ENCODE data around the gene EFNB2. TPM values are rescaled to one million over a fixed set of nuclear protein-coding genes. Genes with fewer than 3 reads are reported as not detected.

EFNB2 gene
- total and polyA plus RNA-seq, 9 of the 15 experiments (the other 6 are each of a cell fraction or from before 2014, with no cell fraction given), result 0.01 to 0.29 (median 0.18) TPM

DNA sequence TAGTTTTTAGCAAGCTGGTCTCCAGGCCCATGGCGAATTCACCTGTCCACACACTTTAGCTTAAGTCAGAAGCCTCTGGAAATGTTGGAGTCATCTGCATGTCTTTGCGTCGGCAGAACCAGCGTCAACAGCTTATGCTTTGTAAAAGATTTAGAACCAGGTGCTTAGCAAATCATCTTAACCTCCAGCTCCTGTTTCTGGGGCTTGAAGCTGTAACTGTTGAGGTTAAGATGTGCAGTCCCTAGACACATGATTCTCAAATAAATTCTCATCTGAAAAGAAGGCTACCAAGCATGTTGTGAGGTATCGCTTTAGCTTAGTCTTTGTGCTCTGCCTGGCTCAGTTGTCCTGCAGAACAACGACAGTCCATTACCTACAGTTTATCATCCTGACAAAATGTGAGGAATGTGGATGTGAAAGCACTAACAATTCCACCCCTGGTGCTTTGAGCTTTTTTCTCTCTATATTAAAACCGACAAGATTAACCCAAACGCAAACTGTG is 4.4 kb downstream of the EFNB2 start:
- H3K36me3 ChIP-seq (ENCODE audit: control insufficient read depth, insufficient read depth, low read length), result no peaks in the 10 kb centered on the region
- WGBS (ENCODE audit: insufficient coverage, low coverage, missing lambda C conversion rate), result 9% methylated on average over 8 of the region's 8 CpGs
- no peak for TF ChIP-seq THRAP3 (IDR thresholded peaks at IDR 0.05; ENCODE audit: borderline replicate concordance)
- no TSS peak for BruUV-seq (replicated peaks)
- POLR2A ChIA-PET, result no interaction called here
- no peak for FAIRE-seq
- no peak overlapping the region for H3K4me3 ChIP-seq
- ATAC-seq, result no peak
- in situ Hi-C loops (cut with MboI) (no loop called here), intact Hi-C loops (cut with micrococcal nuclease) (no loop called here)
- no peaks in the 10 kb centered on the region for H3K9me1 ChIP-seq (ENCODE audit: control insufficient read depth, insufficient read depth, low read length)
- no peaks in the 10 kb centered on the region for H3K9me3 ChIP-seq (replicated peaks; ENCODE audit: control insufficient read depth, insufficient read depth, low read depth, low read length)
- H3K27me3 ChIP-seq (ENCODE audit: control insufficient read depth in 2 of 2, insufficient read depth in 2 of 2, low read length in 2 of 2), result peaks cover 0 to 5% of the 10 kb centered on the region in 2 experiments; a peak in 1 of 5 replicates
- peaks cover 0 to 13% of the 10 kb centered on the region in 2 experiments; a peak in 2 of 5 replicates for H3K4me1 ChIP-seq (replicated peaks in 1 of 2; ENCODE audit: control insufficient read depth in 2 of 2, insufficient read depth in 2 of 2, low read length in 2 of 2)
- H3K4me2 ChIP-seq (ENCODE audit: insufficient read depth, low read length), result no peak overlapping the region
- no peak for DNase-seq (ENCODE audit: extremely low read depth in 1 of 4, low spot score in 3 of 4)
- no peak overlapping the region for H3K9ac ChIP-seq (ENCODE audit: insufficient read depth in 1 of 2, low read depth in 2 of 2, low read length in 2 of 2)
- no peak overlapping the region for H3K27ac ChIP-seq (ENCODE audit: extremely low read depth, low read depth, low read length)
- CTCF ChIA-PET (ENCODE audit: low intra/inter-chr PET ratio), result no interaction called here
- H2AFZ ChIP-seq (ENCODE audit: low read depth, low read length), result no peak overlapping the region
- H3K79me2 ChIP-seq (ENCODE audit: control insufficient read depth, insufficient read depth, low read length), result no peaks in the 10 kb centered on the region
- no peaks in the 10 kb centered on the region for H4K20me1 ChIP-seq (replicated peaks; ENCODE audit: control insufficient read depth, insufficient read depth, low read length)

DNA sequence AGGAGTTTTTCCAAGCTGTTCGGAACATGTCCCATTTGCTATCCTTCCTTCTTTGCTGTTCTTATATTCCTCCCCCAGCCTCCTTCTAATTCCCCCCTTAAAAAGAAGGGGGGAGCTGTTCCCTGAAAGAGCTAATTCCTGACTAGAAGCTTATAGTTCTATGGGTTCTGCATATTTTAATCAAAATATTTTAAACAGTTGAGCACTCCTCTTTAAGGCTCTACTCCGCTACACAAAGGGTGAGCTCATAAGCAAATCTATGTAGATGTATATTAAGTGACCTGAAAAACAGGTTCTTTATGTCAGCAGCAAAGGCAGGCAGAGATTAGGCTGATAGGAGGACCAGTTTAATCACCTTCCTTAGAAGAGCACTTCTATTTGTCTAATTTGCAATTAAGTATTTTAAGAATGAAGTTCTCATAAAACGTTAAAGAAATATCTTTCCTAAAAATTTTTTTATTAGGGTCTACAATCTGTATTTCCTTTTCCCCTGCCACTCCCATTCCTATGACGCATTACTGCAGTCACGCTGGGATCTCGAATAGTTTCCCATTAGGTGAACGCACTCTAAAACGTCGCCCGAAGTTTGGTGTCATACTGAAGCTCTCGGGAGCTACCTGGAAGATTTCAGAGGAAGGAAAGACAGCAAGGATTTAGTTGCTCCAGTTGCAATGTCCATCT is 5.2 kb downstream of the EFNB2 start:
- no peak for FAIRE-seq
- Histone ChIP-seq H3K27me3 (ENCODE audit: control insufficient read depth in 2 of 2, insufficient read depth in 2 of 2, low read length in 2 of 2) (peaks cover 0 to 5% of the 10 kb centered on the region in 2 experiments; a peak in 1 of 5 replicates), H3K9ac (ENCODE audit: insufficient read depth in 1 of 2, low read depth in 2 of 2, low read length in 2 of 2) (no peak overlapping the region), H3K4me1 (replicated peaks in 1 of 2; ENCODE audit: control insufficient read depth in 2 of 2, insufficient read depth in 2 of 2, low read length in 2 of 2) (peaks cover 0 to 8% of the 10 kb centered on the region in 2 experiments; a peak in 2 of 5 replicates), H3K79me2 (ENCODE audit: control insufficient read depth, insufficient read depth, low read length) (no peaks in the 10 kb centered on the region), H3K9me1 (ENCODE audit: control insufficient read depth, insufficient read depth, low read length) (no peaks in the 10 kb centered on the region), H2AFZ (ENCODE audit: low read depth, low read length) (no peak overlapping the region), H4K20me1 (replicated peaks; ENCODE audit: control insufficient read depth, insufficient read depth, low read length) (no peaks in the 10 kb centered on the region), H3K4me2 (ENCODE audit: insufficient read depth, low read length) (no peak overlapping the region), H3K9me3 (replicated peaks; ENCODE audit: control insufficient read depth, insufficient read depth, low read depth, low read length) (no peaks in the 10 kb centered on the region), H3K27ac (ENCODE audit: extremely low read depth, low read depth, low read length) (no peak overlapping the region), H3K36me3 (ENCODE audit: control insufficient read depth, insufficient read depth, low read length) (no peaks in the 10 kb centered on the region), H3K4me3 (no peak overlapping the region)
- CTCF ChIA-PET (ENCODE audit: low intra/inter-chr PET ratio), result no interaction called here
- 1% methylated on average over 10 of the region's 11 CpGs for WGBS (ENCODE audit: insufficient coverage, low coverage, missing lambda C conversion rate)
- in situ Hi-C loops (cut with MboI), result no loop called here
- DNase-seq (ENCODE audit: extremely low read depth in 1 of 4, low spot score in 3 of 4), result no peak
- BruUV-seq (replicated peaks), result no TSS peak
- POLR2A ChIA-PET, result no interaction called here
- intact Hi-C loops (cut with micrococcal nuclease), result no loop called here
- ATAC-seq, result no peak
- TF ChIP-seq HDAC8 (tag; IDR thresholded peaks at IDR 0.05) (no peak), ZFP36 (IDR thresholded peaks at IDR 0.05; ENCODE audit: low read depth, low read length, partially characterized antibody) (no peak), ZC3H8 (IDR thresholded peaks at IDR 0.05) (no peak), KDM4B (IDR thresholded peaks at IDR 0.05; ENCODE audit: borderline replicate concordance in 2 of 2, low read depth in 1 of 2) (no peak), MTA1 (IDR thresholded peaks at IDR 0.05; ENCODE audit: borderline replicate concordance) (no peak), STAT5A (IDR thresholded peaks at IDR 0.05; ENCODE audit: borderline replicate concordance, low read length) (no peak)
- TF ChIP-seq, protein P1, sequence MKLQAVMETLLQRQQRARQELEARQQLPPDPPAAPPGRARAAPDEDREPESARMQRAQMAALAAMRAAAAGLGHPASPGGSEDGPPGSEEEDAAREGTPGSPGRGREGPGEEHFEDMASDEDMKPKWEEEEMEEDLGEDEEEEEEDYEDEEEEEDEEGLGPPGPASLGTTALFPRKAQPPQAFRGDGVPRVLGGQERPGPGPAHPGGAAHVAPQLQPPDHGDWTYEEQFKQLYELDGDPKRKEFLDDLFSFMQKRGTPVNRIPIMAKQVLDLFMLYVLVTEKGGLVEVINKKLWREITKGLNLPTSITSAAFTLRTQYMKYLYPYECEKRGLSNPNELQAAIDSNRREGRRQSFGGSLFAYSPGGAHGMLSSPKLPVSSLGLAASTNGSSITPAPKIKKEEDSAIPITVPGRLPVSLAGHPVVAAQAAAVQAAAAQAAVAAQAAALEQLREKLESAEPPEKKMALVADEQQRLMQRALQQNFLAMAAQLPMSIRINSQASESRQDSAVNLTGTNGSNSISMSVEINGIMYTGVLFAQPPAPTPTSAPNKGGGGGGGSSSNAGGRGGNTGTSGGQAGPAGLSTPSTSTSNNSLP (IDR thresholded peaks at IDR 0.05; ENCODE audit: borderline replicate concordance, low read depth, low read length), result no peak
- TF ChIP-seq, protein P2, sequence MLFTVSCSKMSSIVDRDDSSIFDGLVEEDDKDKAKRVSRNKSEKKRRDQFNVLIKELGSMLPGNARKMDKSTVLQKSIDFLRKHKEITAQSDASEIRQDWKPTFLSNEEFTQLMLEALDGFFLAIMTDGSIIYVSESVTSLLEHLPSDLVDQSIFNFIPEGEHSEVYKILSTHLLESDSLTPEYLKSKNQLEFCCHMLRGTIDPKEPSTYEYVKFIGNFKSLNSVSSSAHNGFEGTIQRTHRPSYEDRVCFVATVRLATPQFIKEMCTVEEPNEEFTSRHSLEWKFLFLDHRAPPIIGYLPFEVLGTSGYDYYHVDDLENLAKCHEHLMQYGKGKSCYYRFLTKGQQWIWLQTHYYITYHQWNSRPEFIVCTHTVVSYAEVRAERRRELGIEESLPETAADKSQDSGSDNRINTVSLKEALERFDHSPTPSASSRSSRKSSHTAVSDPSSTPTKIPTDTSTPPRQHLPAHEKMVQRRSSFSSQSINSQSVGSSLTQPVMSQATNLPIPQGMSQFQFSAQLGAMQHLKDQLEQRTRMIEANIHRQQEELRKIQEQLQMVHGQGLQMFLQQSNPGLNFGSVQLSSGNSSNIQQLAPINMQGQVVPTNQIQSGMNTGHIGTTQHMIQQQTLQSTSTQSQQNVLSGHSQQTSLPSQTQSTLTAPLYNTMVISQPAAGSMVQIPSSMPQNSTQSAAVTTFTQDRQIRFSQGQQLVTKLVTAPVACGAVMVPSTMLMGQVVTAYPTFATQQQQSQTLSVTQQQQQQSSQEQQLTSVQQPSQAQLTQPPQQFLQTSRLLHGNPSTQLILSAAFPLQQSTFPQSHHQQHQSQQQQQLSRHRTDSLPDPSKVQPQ (CRISPR knock-in tag; IDR thresholded peaks at IDR 0.05; ENCODE audit: borderline replicate concordance), result no peak

Measured in K562 (cell line).